Lower leg skin (tissue), 3 donors: ENCODE measurements around the gene AUTS2.

ENCODE experiments used
- POLR2A ChIP-seq, 2 donors: fragments of 450-650 bp; IDR thresholded peaks; one replicate each; pipeline ENCODE4 v1.6.1; 2016 to 2017; ENCODE audit warnings: antibody characterized with exemption in 2 of 2, mild to moderate bottlenecking in 1 of 2, moderate library complexity in 1 of 2
- TF ChIP-seq, protein P1 (sequence below), 3 donors: fragments of 450-650 bp; IDR thresholded peaks; one replicate each; pipeline ENCODE4 v1.5.1; 2016; ENCODE audit warnings: antibody characterized with exemption in 3 of 3, mild to moderate bottlenecking in 3 of 3, moderate library complexity in 2 of 3

DNA sequence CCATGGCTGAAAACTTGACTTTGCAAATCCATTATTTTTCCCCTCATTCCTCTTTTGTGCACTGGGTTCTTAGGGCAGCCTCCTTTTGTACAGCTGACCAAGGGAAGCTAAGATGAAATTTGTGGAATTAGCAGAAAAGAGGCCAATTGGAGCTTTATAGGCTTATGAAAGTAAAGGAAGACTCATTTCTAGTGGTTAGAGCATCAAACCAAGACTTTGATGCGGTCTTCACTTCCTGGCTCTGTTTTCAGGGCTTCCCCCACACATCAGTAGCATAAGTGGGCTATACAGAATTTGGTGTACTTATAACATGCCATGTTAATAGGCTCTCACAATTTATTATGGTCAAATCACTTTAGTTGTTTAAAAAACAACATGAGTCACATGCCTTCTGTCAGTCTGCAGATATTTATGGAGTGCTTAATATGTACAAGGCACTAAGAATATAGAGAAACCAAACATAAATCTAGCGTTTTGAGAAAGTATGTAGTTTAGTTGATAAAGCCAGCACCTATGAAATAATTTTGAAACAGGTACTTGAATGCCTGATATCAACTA lies 5.7 kb downstream of the AUTS2 start:
- TF ChIP-seq, protein P1, sequence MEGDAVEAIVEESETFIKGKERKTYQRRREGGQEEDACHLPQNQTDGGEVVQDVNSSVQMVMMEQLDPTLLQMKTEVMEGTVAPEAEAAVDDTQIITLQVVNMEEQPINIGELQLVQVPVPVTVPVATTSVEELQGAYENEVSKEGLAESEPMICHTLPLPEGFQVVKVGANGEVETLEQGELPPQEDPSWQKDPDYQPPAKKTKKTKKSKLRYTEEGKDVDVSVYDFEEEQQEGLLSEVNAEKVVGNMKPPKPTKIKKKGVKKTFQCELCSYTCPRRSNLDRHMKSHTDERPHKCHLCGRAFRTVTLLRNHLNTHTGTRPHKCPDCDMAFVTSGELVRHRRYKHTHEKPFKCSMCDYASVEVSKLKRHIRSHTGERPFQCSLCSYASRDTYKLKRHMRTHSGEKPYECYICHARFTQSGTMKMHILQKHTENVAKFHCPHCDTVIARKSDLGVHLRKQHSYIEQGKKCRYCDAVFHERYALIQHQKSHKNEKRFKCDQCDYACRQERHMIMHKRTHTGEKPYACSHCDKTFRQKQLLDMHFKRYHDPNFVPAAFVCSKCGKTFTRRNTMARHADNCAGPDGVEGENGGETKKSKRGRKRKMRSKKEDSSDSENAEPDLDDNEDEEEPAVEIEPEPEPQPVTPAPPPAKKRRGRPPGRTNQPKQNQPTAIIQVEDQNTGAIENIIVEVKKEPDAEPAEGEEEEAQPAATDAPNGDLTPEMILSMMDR (IDR thresholded peaks at IDR 0.05): no peak
- no peak for TF ChIP-seq POLR2A (IDR thresholded peaks at IDR 0.05)
